K562 (cell line): ENCODE measurements around the gene CNNM4. TPM values are rescaled to one million over a fixed set of nuclear protein-coding genes. Genes with fewer than 3 reads are reported as not detected.
A peak's percentile ranks its signal among the peaks of the same experiment; 100 is the strongest.

ENCODE experiments used
- CBFA2T3 ChIP-seq: fragments of 450-650 bp; IDR thresholded peaks from 2 replicates; pipeline ENCODE4 v1.6.1; 2017
- EGR1 ChIP-seq: fragments of 450-650 bp; conservative IDR thresholded peaks from 2 replicates; pipeline ENCODE4 v1.6.1; 2017; ENCODE audit warnings: mild to moderate bottlenecking
- ELF4 ChIP-seq: fragments of 450-650 bp; formaldehyde crosslinking; IDR thresholded peaks from 2 replicates; pipeline ENCODE4 v1.4.0; 2022; ENCODE audit warnings: missing genetic modification characterization
- FOXA3 ChIP-seq, 2 experiments: fragments of 450-650 bp in 1 of 2; sonication (generic) in 1 of 2; formaldehyde crosslinking; IDR thresholded peaks in 1 of 2; conservative IDR thresholded peaks in 1 of 2; 2 replicates each; pipeline versions ENCODE4 v1.4.0 to v1.8.0; 2020 to 2022; ENCODE audit warnings: mild to moderate bottlenecking in 2 of 2, missing genetic modification reagents in 1 of 2
- GTF2F1 ChIP-seq: IDR thresholded peaks from 2 replicates; pipeline ENCODE4 v1.6.1; 2011; ENCODE audit warnings: low read depth, low read length, improper control_type of control experiment
- HDAC1 ChIP-seq, 2 experiments: fragments of 450-650 bp; IDR thresholded peaks; 2 replicates each; pipeline ENCODE4 v1.6.1; 2016 to 2017; ENCODE audit warnings: inconsistent platforms in 1 of 2, mild to moderate bottlenecking in 1 of 2, moderate library complexity in 1 of 2
- HDAC8 ChIP-seq: fragments of 450-650 bp; IDR thresholded peaks from 2 replicates; pipeline ENCODE4 v1.6.1; 2016; ENCODE audit warnings: mild to moderate bottlenecking, missing genetic modification characterization, moderate library complexity, missing compliant biosample characterization
- PHB2 ChIP-seq: fragments of 450-650 bp; IDR thresholded peaks from 2 replicates; pipeline ENCODE4 v1.6.1; 2017; ENCODE audit warnings: low read depth
- POLR2A ChIP-seq: fragments of 450-650 bp; conservative IDR thresholded peaks from 2 replicates; pipeline ENCODE4 v1.6.1; 2016
- POLR2B ChIP-seq: fragments of 450-650 bp; IDR thresholded peaks from 2 replicates; pipeline ENCODE4 v1.6.1; 2018; ENCODE audit warnings: low read depth; ENCODE audit not compliant: partially characterized antibody
- TBP ChIP-seq: optimal IDR thresholded peaks from 2 replicates; pipeline ENCODE3; 2011; ENCODE audit warnings: low read depth, low read length, improper control_type of control experiment
- ZNF76 ChIP-seq: fragments of 250-450 bp; sonication (Bioruptor Pico); IDR thresholded peaks from 2 replicates; pipeline ENCODE4 v1.4.0; 2020; ENCODE audit warnings: mild to moderate bottlenecking, moderate library complexity, borderline replicate concordance
- polyA plus RNA-seq, 8 experiments: library from polyadenylated mRNA; depleted of rRNA in 4 of 8; stranded (reverse) in 5 of 8; unstranded in 3 of 8; fragments of >200 nt; fragmentation: Nextera tagmentation in 2 of 8; fragmentation: Illumina TruSeq in 1 of 8; extraction: Ambion mirVana in 2 of 8; extraction: Trizol in 1 of 8; gene quantifications; 2 replicates each; pipeline versions ENCODE4 v1.2.1 to v1.2.3, GENCODE V29; 2011 to 2014; ENCODE audit warnings: inconsistent platforms in 1 of 8, missing spikeins in 1 of 8
- total RNA-seq, 7 experiments: library from RNA; depleted of rRNA in 6 of 7; stranded (reverse); fragments of >200 nt in 6 of 7; fragmentation: Illumina TruSeq in 2 of 7; extraction: Trizol in 2 of 7; gene quantifications; 2 replicates each; pipeline versions ENCODE4 v1.2.1 to v1.2.3, GENCODE V29; 2011 to 2021; ENCODE audit warnings: low replicate concordance in 1 of 7
- TF ChIP-seq, protein P1 (sequence below): sonication (generic); formaldehyde crosslinking; IDR thresholded peaks from 2 replicates; pipeline ENCODE4 v1.8.0; 2022; ENCODE audit warnings: mild to moderate bottlenecking, missing genetic modification reagents
- TF ChIP-seq, protein P2 (sequence below): sonication (generic); formaldehyde crosslinking; IDR thresholded peaks from 2 replicates; pipeline ENCODE4 v1.8.1; 2023; ENCODE audit warnings: mild to moderate bottlenecking, missing genetic modification reagents
- TF ChIP-seq, protein P3 (sequence below): sonication (generic); formaldehyde crosslinking; IDR thresholded peaks from 2 replicates; pipeline ENCODE4 v1.8.0; 2022; ENCODE audit warnings: missing genetic modification reagents, mild to moderate bottlenecking, borderline replicate concordance
- TF ChIP-seq, protein P4 (sequence below), 2 experiments: IDR thresholded peaks; 2 replicates each; pipeline ENCODE4 v1.6.1; 2012; ENCODE audit warnings: improper control_type of control experiment in 2 of 2, low read depth in 2 of 2, low read length in 2 of 2, borderline replicate concordance in 1 of 2

CNNM4 gene
- total and polyA plus RNA-seq, 9 of the 15 experiments (the other 6 are each of a cell fraction or from before 2014, with no cell fraction given), result 0.96 to 6.3 (median 2.8) TPM

DNA sequence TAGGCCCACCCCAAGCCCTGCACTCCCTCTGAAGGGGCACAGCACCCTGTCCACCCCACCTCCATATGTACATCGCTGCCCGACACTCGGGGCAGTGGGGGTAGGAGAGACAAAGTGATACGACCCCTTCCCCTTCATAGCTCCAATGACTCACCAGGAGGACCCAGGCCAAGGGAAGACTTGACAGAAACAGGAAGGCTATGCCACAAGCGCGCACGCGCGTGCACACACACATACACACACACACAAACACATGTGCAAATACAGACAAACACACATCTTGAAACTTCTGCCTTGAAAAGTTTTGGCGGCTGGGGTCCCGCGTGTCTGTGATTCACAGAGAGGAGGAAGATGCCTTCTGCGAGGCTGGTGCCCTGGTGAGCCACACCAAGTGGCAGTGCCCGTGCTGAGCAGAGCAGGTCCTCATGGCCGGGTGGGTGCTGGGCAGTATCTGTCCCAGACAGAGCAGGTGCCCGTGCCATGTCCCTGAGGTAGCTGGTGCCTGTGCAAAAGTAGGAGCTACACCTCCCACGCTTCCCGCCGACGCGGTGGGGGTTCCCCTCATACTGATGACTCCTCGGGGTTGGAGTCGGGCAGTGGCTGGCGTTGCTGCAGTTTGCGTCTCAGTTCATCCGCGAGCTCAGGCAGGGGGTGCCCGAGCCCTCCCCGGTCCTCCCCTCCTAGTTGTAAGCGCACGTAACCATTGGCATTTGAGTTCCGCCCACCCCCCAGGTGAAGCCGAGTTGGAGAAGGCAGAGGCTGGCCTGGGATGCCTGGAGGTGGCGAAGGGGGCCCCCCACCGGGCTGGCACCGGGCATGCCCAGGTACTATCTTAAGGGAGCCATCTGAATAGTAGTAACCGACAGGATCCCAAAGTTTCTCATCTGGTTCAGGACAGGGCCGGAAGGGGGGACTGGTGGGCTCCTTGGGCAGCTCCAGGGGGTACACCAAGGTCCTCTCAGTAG lies 99.6 kb downstream of the CNNM4 start (continued):
- TF ChIP-seq, protein P1, sequence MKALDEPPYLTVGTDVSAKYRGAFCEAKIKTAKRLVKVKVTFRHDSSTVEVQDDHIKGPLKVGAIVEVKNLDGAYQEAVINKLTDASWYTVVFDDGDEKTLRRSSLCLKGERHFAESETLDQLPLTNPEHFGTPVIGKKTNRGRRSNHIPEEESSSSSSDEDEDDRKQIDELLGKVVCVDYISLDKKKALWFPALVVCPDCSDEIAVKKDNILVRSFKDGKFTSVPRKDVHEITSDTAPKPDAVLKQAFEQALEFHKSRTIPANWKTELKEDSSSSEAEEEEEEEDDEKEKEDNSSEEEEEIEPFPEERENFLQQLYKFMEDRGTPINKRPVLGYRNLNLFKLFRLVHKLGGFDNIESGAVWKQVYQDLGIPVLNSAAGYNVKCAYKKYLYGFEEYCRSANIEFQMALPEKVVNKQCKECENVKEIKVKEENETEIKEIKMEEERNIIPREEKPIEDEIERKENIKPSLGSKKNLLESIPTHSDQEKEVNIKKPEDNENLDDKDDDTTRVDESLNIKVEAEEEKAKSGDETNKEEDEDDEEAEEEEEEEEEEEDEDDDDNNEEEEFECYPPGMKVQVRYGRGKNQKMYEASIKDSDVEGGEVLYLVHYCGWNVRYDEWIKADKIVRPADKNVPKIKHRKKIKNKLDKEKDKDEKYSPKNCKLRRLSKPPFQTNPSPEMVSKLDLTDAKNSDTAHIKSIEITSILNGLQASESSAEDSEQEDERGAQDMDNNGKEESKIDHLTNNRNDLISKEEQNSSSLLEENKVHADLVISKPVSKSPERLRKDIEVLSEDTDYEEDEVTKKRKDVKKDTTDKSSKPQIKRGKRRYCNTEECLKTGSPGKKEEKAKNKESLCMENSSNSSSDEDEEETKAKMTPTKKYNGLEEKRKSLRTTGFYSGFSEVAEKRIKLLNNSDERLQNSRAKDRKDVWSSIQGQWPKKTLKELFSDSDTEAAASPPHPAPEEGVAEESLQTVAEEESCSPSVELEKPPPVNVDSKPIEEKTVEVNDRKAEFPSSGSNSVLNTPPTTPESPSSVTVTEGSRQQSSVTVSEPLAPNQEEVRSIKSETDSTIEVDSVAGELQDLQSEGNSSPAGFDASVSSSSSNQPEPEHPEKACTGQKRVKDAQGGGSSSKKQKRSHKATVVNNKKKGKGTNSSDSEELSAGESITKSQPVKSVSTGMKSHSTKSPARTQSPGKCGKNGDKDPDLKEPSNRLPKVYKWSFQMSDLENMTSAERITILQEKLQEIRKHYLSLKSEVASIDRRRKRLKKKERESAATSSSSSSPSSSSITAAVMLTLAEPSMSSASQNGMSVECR (CRISPR knock-in tag), result no peak
- TF ChIP-seq FOXA3 (CRISPR knock-in tag; conservative IDR thresholded peaks at IDR 0.05 in 1 of 2, IDR thresholded peaks at IDR 0.05 in 1 of 2), result no peak
- no peak for TF ChIP-seq CBFA2T3
- peak; percentile 27; the same call in 1 of the 2 replicates for TF ChIP-seq EGR1
- TF ChIP-seq, protein P2, sequence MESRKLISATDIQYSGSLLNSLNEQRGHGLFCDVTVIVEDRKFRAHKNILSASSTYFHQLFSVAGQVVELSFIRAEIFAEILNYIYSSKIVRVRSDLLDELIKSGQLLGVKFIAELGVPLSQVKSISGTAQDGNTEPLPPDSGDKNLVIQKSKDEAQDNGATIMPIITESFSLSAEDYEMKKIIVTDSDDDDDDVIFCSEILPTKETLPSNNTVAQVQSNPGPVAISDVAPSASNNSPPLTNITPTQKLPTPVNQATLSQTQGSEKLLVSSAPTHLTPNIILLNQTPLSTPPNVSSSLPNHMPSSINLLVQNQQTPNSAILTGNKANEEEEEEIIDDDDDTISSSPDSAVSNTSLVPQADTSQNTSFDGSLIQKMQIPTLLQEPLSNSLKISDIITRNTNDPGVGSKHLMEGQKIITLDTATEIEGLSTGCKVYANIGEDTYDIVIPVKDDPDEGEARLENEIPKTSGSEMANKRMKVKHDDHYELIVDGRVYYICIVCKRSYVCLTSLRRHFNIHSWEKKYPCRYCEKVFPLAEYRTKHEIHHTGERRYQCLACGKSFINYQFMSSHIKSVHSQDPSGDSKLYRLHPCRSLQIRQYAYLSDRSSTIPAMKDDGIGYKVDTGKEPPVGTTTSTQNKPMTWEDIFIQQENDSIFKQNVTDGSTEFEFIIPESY (CRISPR knock-in tag), result peak; percentile 98
- peak; percentile 57 for TF ChIP-seq POLR2B
- TF ChIP-seq POLR2A, result peak; percentile 43
- TF ChIP-seq, protein P3, sequence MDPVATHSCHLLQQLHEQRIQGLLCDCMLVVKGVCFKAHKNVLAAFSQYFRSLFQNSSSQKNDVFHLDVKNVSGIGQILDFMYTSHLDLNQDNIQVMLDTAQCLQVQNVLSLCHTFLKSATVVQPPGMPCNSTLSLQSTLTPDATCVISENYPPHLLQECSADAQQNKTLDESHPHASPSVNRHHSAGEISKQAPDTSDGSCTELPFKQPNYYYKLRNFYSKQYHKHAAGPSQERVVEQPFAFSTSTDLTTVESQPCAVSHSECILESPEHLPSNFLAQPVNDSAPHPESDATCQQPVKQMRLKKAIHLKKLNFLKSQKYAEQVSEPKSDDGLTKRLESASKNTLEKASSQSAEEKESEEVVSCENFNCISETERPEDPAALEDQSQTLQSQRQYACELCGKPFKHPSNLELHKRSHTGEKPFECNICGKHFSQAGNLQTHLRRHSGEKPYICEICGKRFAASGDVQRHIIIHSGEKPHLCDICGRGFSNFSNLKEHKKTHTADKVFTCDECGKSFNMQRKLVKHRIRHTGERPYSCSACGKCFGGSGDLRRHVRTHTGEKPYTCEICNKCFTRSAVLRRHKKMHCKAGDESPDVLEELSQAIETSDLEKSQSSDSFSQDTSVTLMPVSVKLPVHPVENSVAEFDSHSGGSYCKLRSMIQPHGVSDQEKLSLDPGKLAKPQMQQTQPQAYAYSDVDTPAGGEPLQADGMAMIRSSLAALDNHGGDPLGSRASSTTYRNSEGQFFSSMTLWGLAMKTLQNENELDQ (CRISPR knock-in tag), result no peak
- TF ChIP-seq HDAC8 (tag), result no peak
- no peak for TF ChIP-seq TBP
- TF ChIP-seq ZNF76 (CRISPR knock-in tag), result no peak
- TF ChIP-seq ELF4 (CRISPR knock-in tag), result 0 out of 2 replicates have a peak, but pooled peaks have one; percentile 6
- peak in 1 of 2 experiments; percentile 49; a peak in 1 of 4 replicates for TF ChIP-seq HDAC1 (IDR thresholded peaks at IDR 0.05)
- TF ChIP-seq, protein P4, sequence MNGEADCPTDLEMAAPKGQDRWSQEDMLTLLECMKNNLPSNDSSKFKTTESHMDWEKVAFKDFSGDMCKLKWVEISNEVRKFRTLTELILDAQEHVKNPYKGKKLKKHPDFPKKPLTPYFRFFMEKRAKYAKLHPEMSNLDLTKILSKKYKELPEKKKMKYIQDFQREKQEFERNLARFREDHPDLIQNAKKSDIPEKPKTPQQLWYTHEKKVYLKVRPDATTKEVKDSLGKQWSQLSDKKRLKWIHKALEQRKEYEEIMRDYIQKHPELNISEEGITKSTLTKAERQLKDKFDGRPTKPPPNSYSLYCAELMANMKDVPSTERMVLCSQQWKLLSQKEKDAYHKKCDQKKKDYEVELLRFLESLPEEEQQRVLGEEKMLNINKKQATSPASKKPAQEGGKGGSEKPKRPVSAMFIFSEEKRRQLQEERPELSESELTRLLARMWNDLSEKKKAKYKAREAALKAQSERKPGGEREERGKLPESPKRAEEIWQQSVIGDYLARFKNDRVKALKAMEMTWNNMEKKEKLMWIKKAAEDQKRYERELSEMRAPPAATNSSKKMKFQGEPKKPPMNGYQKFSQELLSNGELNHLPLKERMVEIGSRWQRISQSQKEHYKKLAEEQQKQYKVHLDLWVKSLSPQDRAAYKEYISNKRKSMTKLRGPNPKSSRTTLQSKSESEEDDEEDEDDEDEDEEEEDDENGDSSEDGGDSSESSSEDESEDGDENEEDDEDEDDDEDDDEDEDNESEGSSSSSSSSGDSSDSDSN (IDR thresholded peaks at IDR 0.05; ENCODE audit: borderline replicate concordance in 1 of 2, low read depth in 2 of 2, low read length in 2 of 2), result no peak
- no peak for TF ChIP-seq GTF2F1
- TF ChIP-seq PHB2, result no peak
